Chondrocyte (in vitro differentiated cells): ENCODE data around the gene TBX15. TPM values are rescaled to one million over a fixed set of nuclear protein-coding genes. Genes with fewer than 3 reads are reported as not detected.
A peak's percentile ranks its signal among the peaks of the same experiment; 100 is the strongest.

Source experiments
- DNase-seq: peaks from one replicate; pipeline ENCODE4 v3.0.0; 2021; ENCODE audit warnings: mixed read lengths, low spot score
- H3K27ac Mint-ChIP-seq: one replicate; pipeline ENCODE4 v1.8.0; 2021; ENCODE audit warnings: mild to moderate bottlenecking, moderate library complexity, mixed read lengths; ENCODE audit not compliant: unreplicated experiment
- H3K27me3 Mint-ChIP-seq: 2 replicates; pipeline ENCODE4 v1.8.0; 2021; ENCODE audit warnings: low read depth, mixed read lengths
- H3K36me3 Mint-ChIP-seq: 2 replicates; pipeline ENCODE4 v1.8.0; 2021; ENCODE audit warnings: low read depth, mixed read lengths
- H3K4me1 Mint-ChIP-seq: 2 replicates; pipeline ENCODE4 v1.8.0; 2021; ENCODE audit warnings: low read depth, mild to moderate bottlenecking, mixed read lengths
- H3K4me3 Mint-ChIP-seq: one replicate; pipeline ENCODE4 v1.8.0; 2021; ENCODE audit warnings: mild to moderate bottlenecking, moderate library complexity, mixed read lengths; ENCODE audit not compliant: unreplicated experiment
- H3K9me3 Mint-ChIP-seq: 2 replicates; pipeline ENCODE4 v1.8.0; 2021; ENCODE audit warnings: low read depth, mixed read lengths
- total RNA-seq: library from RNA; stranded (reverse); gene quantifications from 3 replicates; pipeline ENCODE4 v1.2.1, GENCODE V29; 2021
- TF ChIP-seq, protein P1 (sequence below): fragments of 200-600 bp; sonication (generic); IDR thresholded peaks from 2 replicates; pipeline ENCODE4 v1.5.0; 2021; ENCODE audit warnings: antibody characterized with exemption, mild to moderate bottlenecking, moderate library complexity

The TBX15 gene
- total RNA-seq, 1 donor from 2014 or later = 41.0 TPM

DNA sequence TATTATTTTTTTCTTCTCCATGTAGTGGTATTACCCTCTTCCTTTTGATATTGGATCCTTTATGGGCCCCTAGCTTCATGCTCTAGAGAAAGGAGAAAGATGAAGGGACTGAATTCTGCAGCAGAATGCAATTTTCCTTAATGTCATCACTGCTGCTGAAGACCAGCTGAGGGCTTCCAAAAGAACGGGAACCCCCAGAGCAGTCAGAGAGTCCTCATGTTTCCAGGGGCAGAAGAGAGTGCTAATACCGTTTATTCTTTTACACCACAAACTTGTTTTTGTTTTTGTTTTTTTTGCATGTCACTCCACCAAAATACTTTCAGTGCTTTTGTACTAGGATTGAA is 21.1 kb upstream of the TBX15 start:
- peaks cover 12% of the 10 kb centered on the region for H3K27me3 Mint-ChIP-seq
- no peak for DNase-seq
- H3K4me1 Mint-ChIP-seq = peaks cover 24% of the 10 kb centered on the region
- H3K4me3 Mint-ChIP-seq = no peak overlapping the region
- TF ChIP-seq, protein P1, sequence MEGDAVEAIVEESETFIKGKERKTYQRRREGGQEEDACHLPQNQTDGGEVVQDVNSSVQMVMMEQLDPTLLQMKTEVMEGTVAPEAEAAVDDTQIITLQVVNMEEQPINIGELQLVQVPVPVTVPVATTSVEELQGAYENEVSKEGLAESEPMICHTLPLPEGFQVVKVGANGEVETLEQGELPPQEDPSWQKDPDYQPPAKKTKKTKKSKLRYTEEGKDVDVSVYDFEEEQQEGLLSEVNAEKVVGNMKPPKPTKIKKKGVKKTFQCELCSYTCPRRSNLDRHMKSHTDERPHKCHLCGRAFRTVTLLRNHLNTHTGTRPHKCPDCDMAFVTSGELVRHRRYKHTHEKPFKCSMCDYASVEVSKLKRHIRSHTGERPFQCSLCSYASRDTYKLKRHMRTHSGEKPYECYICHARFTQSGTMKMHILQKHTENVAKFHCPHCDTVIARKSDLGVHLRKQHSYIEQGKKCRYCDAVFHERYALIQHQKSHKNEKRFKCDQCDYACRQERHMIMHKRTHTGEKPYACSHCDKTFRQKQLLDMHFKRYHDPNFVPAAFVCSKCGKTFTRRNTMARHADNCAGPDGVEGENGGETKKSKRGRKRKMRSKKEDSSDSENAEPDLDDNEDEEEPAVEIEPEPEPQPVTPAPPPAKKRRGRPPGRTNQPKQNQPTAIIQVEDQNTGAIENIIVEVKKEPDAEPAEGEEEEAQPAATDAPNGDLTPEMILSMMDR = no peak
- peaks cover 1% of the 10 kb centered on the region for H3K36me3 Mint-ChIP-seq
- peaks cover 3% of the 10 kb centered on the region for H3K9me3 Mint-ChIP-seq
- peak overlapping the region; percentile 84 for H3K27ac Mint-ChIP-seq

DNA sequence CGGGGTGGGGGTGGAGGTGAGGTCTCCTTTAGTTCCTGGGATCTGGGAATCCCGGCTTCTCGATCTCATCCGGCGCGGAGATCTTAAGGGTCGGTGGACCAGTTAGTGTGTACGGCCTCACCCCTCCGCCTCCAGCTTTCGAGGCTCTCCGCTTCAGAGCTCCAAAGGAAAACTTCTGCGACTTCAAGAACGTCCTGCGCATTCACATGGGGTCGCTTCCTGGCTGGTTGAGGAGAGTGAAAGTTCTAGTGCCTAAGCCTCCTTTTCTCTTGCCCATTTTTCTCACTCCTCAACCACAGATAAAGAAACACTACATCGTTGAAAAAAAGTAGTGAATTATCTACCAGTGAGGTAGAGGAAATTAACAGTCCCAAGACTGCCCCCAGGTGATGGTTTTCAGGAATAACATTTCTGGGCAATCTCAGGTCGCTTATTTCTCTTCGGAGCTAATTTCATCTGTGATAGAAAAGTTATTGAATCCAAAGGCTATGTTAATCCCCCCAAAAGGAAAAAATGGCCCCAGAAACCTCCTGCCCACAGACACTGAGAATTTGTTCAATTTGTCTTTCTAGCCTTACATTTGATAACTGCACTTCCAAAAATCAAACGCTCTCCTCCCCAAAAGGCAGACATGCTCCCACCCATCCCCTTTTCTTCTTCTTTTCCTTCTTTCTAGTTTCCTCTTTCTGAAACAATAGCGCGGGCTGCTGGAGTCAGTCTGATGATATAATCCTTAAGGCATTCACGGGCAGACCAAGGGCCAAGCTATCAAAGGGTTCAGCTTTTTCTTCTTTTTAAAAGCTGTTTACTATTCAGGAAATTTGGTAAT is 20.6 kb upstream of the TBX15 start:
- H3K27ac Mint-ChIP-seq = peak overlapping the region; percentile 84
- peak overlapping the region; percentile 74 for H3K4me3 Mint-ChIP-seq
- H3K36me3 Mint-ChIP-seq = peaks cover 1% of the 10 kb centered on the region
- no peak for DNase-seq
- H3K4me1 Mint-ChIP-seq = peaks cover 30% of the 10 kb centered on the region
- TF ChIP-seq, protein P1 = peak; percentile 90
- H3K9me3 Mint-ChIP-seq = peaks cover 3% of the 10 kb centered on the region
- H3K27me3 Mint-ChIP-seq = peaks cover 12% of the 10 kb centered on the region

DNA sequence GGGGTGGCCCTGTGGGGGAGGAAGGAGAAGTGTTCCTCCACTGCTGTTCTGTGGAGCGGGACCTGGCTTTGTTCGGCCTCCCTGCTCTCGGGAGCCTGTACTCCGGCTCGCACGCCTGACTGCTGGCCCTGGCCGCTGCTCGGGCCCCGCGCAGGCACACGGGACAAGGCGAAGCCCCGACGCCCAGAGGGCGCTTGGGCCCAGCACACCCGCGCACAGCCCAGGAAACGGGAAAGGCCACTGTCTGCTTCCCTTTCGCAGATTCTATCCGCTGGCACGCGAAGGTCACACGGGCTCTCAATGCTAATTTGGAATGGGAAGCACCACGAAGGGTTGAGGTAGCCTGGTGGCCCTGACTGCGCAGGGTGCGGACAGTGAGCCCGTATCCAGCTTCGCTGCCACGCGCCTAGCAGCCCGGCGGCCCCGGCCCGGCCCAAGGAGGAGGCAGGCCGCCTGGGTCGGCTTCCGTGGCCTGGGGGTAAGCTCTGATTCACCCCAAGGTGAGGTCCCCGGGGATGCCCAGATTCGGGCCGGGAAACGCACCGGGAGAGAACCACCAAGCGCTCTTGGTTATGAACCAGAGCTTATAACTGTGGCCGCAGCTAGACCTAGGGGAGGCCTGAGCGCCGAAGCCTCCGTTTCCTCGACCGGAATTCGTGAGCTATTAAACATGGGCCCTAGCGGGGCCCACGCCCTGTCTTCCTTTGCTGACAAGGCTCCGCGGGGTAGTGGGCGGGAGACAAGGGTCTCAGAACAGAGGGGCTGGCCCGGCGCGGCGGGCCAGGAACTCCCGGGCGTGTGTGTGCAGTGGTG is 19.7 kb upstream of the TBX15 start:
- peaks cover 3% of the 10 kb centered on the region for H3K9me3 Mint-ChIP-seq
- peaks cover 1% of the 10 kb centered on the region for H3K36me3 Mint-ChIP-seq
- TF ChIP-seq, protein P1 = no peak
- DNase-seq = no peak
- peak overlapping the region; percentile 74 for H3K4me3 Mint-ChIP-seq
- H3K4me1 Mint-ChIP-seq = peaks cover 38% of the 10 kb centered on the region
- H3K27me3 Mint-ChIP-seq = peaks cover 12% of the 10 kb centered on the region
- H3K27ac Mint-ChIP-seq = peak overlapping the region; percentile 84

DNA sequence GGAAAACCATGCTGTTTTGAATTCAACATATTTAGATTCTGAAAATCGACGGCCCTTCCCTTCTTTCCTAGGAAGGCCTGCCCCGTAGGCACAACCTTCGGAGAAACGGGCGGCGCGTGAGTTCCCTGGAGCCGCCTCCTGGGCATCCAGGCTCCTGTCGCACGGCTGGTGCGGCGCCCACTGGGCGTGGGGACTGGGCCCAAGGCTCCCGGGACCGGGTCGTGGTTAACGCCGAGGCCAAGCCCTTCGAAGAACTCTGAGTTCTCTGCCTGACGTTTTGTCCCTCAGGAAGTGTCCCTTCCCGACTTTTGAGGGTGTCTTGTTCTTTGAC is 19.2 kb upstream of the TBX15 start:
- Mint-ChIP-seq H3K4me1 (peaks cover 43% of the 10 kb centered on the region), H3K4me3 (no peak overlapping the region), H3K9me3 (peaks cover 3% of the 10 kb centered on the region), H3K36me3 (peaks cover 1% of the 10 kb centered on the region), H3K27me3 (peaks cover 12% of the 10 kb centered on the region), H3K27ac (no peak overlapping the region)
- TF ChIP-seq, protein P1 = no peak
- DNase-seq = no peak

DNA sequence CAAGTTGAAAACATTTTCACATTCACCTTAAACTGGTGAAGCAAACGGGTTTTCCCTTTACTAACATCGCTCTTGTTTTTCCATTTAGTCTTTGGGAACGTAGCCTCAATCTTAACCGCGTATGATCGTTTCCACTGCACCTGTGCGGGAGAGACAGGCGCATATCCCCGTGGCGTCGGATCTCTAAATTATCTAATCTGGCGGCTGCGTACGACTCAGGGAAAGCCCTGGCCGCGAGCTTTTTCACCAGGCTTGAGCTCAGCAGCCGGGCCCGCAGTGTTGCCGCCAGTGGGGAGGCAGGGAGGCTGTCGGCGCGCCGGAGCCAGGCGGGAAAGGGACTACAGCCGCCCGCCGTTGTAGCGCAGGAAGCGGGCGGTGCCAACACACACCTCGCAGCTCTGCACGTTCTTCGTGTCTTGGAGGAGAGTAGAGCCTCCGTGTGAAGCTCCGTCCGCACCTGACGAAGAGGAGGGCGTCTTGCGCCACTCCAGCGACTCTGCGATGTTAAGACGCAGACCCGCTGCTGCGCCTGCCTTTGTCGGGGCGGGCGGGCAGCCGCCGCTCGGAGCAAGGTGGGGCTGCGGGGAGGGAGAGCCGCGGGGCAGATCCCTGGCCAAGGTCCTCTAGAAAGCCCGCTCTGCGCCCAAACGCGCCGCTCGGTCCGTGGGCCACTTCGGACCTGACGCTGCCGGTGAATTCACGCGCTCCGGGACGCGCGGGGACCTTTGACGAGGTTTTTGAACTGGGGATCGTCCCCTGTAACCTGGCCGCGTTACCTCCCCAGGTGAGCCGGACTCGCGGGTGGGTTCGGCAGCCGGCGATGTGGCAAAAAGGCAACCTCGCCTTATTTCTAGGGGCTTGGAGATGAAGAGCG is 18.5 kb upstream of the TBX15 start:
- peaks cover 3% of the 10 kb centered on the region for H3K9me3 Mint-ChIP-seq
- H3K27ac Mint-ChIP-seq = no peak overlapping the region
- TF ChIP-seq, protein P1 = no peak
- H3K27me3 Mint-ChIP-seq = peaks cover 12% of the 10 kb centered on the region
- peak overlapping the region; percentile 67 for H3K4me3 Mint-ChIP-seq
- H3K36me3 Mint-ChIP-seq = peaks cover 1% of the 10 kb centered on the region
- H3K4me1 Mint-ChIP-seq = peaks cover 50% of the 10 kb centered on the region
- no peak for DNase-seq
